Esophagus squamous epithelium (tissue), 4 donors: ENCODE results near the gene ZNF805.
"Not testable (repeated sequence)": the region's sequence is repeated elsewhere in the genome, so short reads cannot be mapped to it uniquely, and the experiment has no call there.

Experiments used
- CTCF ChIP-seq, 6 experiments: fragments of 450-650 bp in 4 of 6; fragments of 200-600 bp in 2 of 6; sonication (generic) in 2 of 6; IDR thresholded peaks; one replicate each; pipeline ENCODE4 v1.5.1; 2016 to 2019; ENCODE audit warnings: antibody characterized with exemption in 6 of 6, mild to moderate bottlenecking in 4 of 6, moderate library complexity in 4 of 6
- POLR2A ChIP-seq, 4 donors: fragments of 450-650 bp; IDR thresholded peaks; one replicate each; pipeline ENCODE4 v1.6.1; 2017; ENCODE audit warnings: antibody characterized with exemption in 4 of 4, mild to moderate bottlenecking in 4 of 4, moderate library complexity in 3 of 4

- TF ChIP-seq CTCF, POLR2A (IDR thresholded peaks at IDR 0.05): not testable (repeated sequence)
Observed at GRCh38 chr19:57253767-57254166, 13.3 kb downstream of the ZNF805 start.
